GM19372 (cell line): Measurements from ENCODE around the gene USP3.

Source experiments
- ATAC-seq: cut with Tn5 transposase; IDR thresholded peaks from one replicate; pipeline ENCODE4 v1.9.1; 2021; ENCODE audit warnings: mild to moderate bottlenecking, low read depth, moderate library complexity; ENCODE audit not compliant: unreplicated experiment

USP3 gene

DNA sequence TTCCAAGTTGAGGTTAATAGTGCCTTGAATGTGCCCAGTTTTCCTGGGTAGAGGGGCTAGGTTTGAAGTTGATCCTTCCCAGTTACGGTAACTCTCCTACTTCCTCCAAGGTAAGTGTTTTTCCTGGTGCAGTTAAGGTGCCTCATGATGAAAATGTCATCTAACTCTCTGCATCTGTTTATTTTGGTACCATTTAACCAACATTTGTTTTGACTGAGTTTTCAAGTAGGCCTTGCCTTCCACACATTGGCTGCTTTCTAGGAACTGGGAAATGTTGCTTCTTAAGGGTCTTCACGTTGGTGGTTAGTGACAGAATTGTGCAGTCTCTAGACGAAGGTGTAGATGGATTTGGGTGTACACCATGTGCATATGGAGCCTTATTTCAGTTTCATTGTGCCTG is 31.3 kb downstream of the USP3 start:
- ATAC-seq = no peak

DNA sequence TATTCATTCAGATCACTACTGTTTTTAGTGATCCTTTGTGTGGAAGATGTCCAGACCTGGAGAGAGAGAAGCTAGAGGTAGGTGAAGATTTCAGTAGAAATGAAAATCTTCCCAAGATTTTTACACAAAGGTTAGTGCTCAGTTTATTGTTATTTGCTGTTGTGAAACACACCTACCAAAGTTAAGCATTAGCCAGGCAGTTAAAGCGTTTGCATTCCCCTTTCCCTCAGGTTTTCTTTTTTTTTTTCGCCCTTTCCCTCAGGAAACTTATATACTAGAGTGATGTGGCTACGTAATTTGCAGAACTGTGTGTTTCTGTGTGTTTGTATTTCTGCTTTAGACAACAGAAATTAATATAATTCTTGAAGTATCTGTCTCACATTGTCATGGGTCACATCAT is 34.5 kb downstream of the USP3 start:
- ATAC-seq = no peak

DNA sequence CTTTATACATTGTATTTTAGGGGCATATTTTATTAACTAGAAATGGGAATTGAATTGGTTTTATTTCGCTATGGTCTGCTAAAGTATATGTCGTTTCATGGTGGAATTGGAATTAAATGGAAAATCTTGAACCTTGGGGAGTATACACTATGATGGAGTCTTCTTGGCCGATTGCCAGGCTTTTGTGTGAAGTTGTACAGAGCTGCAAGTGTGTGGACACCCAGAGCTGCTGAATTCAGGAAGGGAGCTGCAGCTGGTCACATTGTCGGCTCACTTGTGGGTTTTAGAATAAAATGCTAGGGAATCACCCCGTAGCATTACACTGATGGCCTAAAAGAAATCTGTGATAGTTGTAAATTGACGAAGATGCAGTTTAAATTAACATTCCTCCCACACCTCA is 35.1 kb downstream of the USP3 start:
- ATAC-seq = no peak

DNA sequence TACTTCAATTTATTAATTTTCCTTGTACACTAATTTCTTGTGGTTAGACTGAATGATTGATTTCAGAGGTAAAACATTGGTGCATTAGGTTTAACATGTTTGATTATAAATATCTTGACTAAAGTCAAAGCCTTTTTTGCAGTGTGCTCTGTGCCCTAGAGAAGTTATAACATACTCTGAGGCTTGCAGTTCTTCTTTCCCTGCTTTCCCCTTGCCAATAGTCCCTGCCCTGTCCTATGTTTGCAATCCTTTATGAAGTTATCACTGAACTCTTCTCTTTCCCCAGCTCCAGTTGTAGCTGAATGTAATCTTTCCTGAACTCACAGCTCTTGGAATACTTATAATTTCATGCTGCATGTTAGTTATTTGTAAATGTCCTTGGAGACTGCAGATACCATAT is 35.6 kb downstream of the USP3 start:
- ATAC-seq = no peak

DNA sequence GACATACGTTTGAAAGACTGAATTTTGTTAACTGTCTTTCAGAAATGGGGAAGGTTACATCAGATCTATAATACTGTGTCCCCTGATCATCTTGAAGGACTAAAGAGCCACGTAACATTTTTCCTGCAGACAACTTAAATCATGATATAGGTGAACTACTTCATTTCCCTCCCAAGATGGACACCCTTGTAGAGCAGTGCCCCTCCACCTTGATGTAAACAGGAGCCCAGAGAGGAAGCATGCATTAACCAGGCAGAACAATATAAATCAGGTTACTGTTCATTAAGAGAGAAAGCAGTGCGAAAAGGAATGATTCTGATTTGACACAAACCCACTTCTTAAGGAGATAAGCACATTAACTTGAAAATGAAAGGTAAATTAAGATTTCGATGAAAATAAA is 36.1 kb downstream of the USP3 start:
- ATAC-seq = no peak

DNA sequence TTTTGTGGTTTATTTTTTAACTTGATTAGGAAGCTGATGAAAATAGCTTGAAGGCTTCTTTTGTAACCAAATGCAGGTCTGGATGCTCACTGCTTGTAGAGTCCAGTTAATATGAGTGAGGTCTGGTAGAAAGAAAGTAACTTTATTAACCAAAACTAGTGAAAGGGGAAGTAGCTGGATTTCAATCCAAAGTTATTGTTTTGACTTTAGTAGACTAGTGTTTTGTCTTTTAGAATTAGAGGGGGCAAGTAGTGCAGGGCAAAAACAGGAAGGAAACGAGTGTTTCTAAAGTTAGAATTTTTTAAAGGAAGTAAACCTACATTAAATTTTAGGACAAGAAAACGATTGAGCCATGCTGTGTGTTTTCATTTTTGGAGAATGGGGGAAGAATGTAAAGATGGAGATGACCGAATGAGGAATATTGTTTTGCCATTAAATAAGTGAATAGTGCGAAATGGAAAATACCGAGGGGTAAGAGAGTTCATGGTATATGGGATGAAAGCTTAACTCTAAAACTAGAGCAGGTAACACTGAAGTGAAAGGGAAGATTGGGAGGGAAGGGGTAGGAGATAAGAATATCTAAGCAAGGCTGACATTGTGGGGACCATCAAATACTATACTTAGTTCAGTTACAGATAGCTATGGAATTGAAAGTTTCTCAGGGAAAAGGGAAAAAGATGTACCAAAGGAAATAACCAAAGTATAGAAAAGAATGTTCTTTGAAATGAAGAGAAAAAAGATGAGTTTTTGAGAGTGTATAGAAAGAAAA is 40.0 kb downstream of the USP3 start:
- ATAC-seq = no peak

DNA sequence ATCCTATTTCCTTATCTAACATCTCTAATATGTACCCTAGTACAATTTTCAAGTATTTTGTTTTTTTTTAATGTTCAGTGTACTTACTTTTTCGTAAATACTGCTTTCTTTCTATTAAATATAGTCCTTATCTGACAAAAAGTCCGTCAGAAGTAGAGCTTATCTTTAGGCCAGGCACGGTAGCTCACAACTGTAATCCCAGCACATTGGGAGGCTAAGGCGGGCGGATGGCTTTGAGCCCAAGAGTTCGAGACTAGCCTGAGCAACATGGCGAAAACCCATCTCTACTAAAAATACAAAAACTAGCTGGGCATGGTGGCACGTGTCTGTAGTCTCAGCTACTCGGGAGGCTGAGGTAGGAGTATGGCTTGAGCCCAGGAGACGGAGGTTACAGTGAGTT is 41.1 kb downstream of the USP3 start:
- no peak for ATAC-seq

DNA sequence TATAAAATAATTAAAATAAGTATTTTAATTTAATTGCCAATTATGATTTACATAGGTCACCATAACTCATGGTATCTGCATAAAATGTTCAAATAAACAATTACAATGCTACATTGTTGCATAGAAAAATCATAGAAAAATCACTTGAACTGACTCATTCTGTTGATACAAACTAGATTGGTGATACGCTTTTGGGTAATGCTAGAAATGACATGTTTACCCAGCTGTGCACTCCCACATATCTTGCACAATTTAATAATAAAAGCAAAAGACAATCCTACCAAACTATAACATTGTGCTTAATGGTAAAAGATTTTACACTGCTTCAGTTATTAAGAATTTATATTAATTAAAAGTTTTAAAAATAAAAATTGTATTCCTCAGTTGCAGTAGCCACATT is 47.0 kb downstream of the USP3 start:
- ATAC-seq = no peak

DNA sequence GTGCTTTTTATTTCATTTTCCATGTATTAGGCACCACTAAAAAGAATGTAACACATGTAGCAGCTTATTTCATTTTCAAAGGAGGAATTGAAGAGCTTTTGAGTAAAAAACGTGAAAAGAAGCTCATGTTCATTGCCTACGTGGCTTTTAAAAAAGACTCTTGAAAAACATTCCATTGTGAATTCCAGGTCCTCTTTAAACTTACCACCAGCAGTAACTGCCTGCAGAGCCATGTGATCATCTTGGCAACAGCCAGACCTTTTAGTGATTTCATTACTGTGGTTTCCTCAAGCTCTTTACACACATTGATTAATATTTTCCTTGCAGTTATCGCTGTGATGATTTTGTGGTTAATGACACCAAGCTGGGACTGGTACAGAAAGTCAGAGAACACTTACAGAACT is 49.0 kb downstream of the USP3 start:
- no peak for ATAC-seq

DNA sequence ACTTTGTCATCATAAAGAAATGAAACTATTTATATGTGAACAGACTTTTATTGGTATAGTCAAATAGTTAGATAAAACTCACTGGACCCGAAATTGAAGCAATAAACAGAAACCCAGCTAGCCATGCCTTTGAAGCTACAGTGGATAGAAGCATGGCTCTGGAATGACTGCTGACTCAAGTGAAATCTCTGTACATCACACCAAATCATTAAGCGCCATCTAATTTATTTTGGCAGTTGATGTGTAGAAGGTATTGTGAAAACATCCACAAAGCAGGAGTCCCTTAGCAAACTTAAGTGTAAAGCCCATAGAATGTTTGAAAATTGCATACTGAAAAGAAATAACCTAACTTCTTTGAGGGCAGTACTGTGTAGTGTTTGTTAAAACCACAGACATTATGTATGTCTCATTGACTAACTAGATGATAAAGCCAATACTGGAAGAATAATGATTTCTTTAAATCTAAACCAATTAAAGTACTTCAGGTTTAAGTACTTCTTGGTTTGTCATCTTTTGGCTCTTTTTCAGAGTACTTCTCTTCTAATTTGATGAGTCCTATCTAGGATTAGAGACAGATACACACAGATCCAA is 50.0 kb downstream of the USP3 start:
- ATAC-seq = no peak

DNA sequence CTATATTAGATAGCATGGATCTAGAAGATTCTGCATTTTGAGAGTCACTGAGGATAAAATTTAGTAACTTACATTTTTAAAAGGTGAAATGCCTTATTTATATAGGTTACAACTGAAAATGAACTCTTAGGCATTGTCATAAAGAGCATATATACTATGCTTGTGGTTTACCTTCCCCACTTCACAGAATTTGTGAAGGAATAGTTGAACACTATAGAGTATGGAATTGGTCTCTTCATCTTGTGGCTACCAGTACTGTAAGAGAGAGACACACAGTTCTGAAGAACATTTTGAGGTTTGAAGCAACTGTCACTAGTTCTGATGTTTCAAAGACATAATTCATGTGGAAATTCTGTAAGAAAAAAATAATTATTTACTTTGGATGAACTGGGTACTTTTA is 51.1 kb downstream of the USP3 start:
- ATAC-seq = no peak

DNA sequence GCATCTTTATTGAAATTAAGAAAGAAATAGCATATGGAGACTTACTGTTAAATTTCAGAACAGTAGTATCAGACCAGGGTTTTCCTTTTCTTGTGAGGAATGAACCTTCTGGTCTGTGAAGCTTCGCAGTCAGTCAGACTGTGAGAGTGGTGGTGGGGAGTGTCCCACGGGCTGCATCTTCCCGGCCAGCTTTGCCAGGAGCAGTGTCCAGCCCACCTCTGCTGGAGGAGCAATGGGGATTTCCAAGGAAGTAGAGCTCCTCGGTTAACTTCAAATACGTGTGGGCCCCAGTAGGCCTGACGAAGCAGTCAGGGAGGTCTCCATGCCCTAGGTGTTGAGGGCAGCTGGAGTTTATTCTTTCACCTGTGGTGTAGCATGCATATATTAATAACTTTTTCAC is 51.9 kb downstream of the USP3 start:
- ATAC-seq = no peak

DNA sequence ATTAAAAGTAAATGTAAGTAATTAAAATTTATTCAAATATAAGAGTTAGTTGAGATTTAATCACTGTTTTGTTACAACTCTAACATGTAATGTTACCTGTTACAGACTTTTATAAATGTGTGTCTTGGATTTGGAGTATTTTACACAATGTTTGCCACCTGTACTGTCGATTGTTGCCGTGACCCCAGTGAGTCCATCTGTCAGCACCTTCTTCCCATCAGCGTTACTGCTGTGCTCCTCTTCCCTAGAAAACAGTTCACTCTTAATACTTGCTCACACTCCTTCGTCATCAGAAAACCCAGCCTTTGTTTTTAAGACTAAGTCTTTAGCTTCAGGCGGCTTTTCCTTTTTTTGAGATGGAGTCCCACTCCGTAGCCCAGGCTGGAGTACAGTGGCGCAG is 52.3 kb downstream of the USP3 start:
- no peak for ATAC-seq

DNA sequence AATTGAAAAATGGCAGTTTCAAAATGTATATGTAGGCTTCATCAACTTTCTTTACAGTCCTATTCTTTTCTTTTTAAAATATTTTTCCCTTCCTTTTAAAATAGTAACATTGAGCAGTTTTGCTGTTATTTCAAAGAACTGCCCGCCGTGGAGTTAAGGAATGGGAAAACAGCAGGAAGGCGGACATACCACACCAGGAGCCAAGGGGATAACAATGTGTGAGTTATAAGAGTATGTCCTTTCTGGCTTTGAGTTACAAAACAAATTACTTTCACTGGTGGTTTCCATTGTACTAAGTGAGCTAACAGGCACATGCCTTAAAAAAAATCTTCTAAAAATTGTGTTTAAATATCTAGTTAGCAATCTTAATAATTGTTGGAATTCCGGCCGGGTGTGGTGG is 55.4 kb downstream of the USP3 start:
- no peak for ATAC-seq

DNA sequence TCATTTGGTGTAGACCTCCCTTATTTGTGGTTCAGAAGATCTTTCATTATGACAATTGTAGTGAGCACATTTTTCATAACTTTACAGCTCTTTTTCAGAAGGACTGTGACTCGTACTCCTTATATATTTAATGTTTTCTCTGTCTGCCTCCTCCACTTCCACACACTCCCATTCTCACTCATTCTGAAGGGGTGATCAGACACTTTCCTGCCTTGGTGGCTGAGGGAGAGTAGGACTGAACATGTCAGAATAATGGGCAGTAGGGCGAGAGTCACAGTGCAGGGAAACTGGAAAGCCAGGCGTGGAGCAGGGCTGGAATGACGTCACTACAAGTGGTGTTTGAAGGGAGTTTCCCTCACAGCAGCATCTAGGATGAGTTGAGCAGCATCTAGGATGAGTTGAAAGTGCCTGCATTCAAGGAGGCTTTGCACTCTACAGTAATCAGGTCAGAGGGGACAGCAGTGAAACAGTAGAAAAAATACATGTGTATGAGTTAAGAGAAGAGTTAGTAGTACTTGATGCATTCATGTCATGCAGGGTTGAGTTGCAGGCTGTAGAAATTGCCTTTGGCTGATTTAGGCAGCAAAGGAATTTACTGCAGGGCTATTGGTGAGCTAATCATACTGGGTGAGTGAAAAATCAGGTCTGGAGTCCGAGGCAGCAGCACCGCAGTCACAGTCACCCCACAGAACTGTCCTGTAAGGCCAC is 56.5 kb downstream of the USP3 start:
- no peak for ATAC-seq

DNA sequence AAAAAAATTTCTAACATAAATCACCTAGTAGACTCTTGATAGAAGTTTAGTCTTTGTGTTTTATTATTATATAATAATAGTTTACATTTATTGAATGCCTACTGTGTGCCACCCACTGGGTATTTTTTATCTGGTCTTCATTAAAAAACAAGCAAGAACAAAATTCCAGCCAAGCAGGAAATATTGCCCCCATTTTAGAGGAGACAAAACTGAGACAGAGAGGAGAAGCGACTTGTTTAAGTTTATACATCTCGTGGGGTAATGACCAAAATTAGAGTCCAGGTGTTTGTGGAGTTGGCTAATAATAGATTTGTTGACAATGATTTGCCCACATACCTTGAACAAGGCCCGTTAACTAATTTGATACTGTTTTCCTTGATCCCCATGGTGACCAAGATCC is 59.7 kb downstream of the USP3 start:
- no peak for ATAC-seq

DNA sequence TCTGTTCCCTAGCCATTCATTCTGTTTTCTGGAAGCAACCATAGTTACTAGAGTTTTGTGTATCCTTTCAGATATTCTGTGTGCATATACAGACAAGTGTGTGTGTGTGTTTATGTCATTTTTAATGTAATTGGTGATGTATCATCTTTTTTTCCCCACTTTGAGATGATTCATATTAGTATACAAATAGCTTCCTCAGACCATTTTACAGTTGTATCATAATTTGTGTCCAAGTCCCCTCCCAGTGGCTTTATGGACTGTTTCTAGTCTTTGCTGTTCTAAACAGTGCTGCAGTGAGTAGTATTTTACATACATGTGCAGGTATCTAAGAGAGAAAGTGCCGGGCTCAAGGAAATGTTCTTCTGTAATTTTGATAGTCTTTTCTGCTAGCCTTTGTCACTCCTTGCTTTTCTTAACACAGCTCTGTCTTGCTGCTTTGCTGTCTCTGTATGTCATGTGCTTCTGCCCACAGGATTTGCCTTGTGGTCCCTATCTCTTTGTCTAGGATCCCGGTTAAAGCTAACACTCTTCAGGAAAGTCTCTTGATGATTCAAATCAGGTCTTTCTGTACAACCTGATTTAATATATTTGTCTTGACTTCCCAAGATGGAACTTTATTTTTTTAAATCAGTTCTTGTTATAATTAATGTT is 61.3 kb downstream of the USP3 start:
- ATAC-seq = no peak

DNA sequence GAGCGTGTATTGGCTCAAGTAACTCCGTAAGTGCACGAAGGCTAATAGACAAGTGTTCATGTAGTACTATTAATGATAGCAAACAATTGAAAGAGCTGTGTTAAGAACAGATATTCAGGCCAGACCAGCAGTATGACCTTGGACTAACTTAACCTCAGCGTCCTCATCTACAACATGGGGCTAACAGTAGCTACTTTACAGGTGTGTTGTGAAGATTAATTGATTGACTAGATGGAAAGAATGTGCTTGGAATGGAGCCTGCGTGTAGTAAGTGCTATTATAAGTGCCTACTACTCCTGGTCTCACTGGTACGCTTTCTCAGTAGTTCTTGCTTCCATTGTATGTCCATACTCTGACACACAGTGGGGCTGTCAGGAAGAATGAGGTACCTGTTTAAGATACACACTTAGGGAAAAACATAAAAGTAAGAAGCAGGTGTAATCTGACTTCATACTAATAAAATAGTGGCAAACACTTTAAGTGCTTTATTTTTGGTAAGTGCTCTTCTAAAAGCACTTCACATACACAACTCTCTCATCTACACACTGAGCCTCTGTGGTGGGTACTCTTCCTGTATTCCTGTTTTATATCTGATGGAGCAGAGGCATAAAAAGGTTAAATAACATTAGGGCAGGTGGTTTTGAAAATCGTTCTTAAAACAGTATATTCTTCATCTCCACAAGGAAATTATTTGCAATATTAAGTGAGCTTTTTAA is 68.5 kb downstream of the USP3 start:
- ATAC-seq = no peak

DNA sequence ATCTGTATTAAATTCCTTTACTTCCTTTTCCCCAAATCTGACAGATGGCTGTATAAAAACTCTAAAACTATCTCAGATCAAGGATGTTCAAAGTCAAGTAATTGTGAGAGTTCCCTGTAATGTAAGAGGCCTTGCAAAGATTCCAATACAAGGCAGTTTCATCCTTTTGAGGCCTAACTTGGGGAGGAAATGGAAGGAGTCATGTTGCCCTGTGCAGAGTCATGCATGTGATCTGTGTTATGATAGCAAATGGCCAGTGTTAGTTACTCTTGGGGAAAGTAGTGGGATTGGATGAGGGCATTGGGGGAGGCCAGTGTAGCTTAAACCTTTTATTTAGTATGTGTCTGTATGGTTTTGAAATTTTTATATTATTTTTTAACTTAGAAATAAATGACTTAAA is 69.1 kb downstream of the USP3 start:
- no peak for ATAC-seq

DNA sequence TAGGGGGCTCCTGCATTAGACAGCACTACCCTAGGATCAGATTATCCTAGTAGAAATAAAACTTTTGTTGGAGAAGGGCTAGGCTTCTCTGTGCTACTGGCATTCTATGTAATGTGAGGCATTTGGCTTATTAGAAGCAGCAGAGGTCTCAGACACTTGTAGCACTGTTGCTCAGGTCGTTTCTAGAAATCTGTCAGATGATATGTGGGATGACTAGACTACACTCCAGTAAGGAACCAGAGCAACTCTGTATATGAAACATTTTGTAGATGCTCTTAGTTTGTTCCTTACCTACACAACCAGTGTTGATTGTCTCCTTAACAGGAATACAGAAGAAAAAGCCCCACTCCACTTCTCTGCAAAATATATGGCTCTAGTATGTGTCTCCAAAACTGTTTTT is 70.9 kb downstream of the USP3 start:
- no peak for ATAC-seq

DNA sequence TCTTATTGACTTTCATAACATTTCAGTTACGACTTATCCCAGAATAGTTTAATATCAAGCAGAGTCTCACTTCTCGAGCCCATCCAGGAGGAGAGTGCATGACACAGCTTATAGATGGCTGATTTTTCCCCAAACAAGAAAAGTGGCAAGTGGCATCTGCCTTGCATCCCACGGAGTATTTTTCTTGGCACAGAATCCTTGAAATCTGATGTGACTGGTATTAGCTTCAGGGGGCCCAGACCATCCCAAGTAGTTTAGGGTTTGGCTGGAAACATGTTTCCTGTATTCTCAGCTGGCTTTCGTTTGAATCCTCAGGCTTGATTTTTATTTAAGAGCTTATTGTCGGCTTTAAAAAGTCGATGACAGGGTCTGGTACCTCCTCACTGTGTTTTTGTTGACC is 72.0 kb downstream of the USP3 start:
- ATAC-seq = no peak
